ENCODE measurements around the gene NCL. TPM values are rescaled to one million over a fixed set of nuclear protein-coding genes. Genes with fewer than 3 reads are reported as not detected.

NCL gene
- total RNA-seq, 1 experiment from 2014 or later: 1,077 TPM

DNA sequence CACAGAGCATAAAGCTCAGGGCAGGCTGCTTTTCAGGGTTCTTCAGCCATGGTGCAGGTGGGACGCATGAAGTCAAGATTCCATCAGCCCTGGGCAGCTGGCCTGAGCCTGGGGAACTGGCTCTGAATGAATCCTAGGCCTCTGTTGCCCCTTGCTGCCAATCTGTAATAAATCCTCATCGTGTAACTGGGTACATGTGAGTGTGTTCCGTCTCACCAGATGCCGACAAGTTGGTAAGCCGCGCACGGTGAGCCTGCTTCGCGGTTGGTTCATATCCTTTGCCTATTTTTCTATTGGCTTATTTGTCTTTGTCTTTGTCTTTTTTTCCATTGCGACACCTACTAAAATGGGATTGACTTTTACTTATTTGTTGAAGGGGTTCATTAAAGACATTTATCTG is 41.1 kb downstream of the NCL start:
- POLR2A ChIA-PET: no interaction called here
- H3K9ac ChIP-seq (ENCODE audit: low read length): no peak overlapping the region
- RAD21 ChIA-PET (ENCODE audit: low non-redundant PET in 1 of 2, low total read pairs in 2 of 2, uncharacterized antibody in 2 of 2, unreplicated experiment in 2 of 2): no interaction called here
- no peaks in the 10 kb centered on the region for H3K9me2 ChIP-seq (ENCODE audit: insufficient read depth)
- no peak overlapping the region for H3K4me3 ChIP-seq (replicated peaks in 1 of 2; ENCODE audit: low read depth in 1 of 2, low read length in 2 of 2)
- H2AFZ ChIP-seq (ENCODE audit: low read depth, low read length, poor library complexity, severe bottlenecking): no peak overlapping the region
- DNase-seq (ENCODE audit: low read depth, low spot score) (no peak), ATAC-seq (no peak)
- CTCF ChIA-PET: no interaction called here
- H3K36me3 ChIP-seq (ENCODE audit: control insufficient read depth in 1 of 2, insufficient read depth in 2 of 2, low read length in 2 of 2): no peaks in the 10 kb centered on the region
- TF ChIP-seq, protein P1, sequence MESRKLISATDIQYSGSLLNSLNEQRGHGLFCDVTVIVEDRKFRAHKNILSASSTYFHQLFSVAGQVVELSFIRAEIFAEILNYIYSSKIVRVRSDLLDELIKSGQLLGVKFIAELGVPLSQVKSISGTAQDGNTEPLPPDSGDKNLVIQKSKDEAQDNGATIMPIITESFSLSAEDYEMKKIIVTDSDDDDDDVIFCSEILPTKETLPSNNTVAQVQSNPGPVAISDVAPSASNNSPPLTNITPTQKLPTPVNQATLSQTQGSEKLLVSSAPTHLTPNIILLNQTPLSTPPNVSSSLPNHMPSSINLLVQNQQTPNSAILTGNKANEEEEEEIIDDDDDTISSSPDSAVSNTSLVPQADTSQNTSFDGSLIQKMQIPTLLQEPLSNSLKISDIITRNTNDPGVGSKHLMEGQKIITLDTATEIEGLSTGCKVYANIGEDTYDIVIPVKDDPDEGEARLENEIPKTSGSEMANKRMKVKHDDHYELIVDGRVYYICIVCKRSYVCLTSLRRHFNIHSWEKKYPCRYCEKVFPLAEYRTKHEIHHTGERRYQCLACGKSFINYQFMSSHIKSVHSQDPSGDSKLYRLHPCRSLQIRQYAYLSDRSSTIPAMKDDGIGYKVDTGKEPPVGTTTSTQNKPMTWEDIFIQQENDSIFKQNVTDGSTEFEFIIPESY (IDR thresholded peaks at IDR 0.05; ENCODE audit: extremely low read depth, insufficient replicate concordance, low read length): no peak
- no peak for TF ChIP-seq JUND (IDR thresholded peaks at IDR 0.05)
- TF ChIP-seq EZH2phosphoT487 (IDR thresholded peaks at IDR 0.05; ENCODE audit: borderline replicate concordance): no peak
- TF ChIP-seq EGR1 (IDR thresholded peaks at IDR 0.05; ENCODE audit: low read depth): no peak
- TF ChIP-seq YY1 (IDR thresholded peaks at IDR 0.05; ENCODE audit: extremely low read depth, insufficient replicate concordance, low read depth, low read length): no peak
- TF ChIP-seq, protein P2, sequence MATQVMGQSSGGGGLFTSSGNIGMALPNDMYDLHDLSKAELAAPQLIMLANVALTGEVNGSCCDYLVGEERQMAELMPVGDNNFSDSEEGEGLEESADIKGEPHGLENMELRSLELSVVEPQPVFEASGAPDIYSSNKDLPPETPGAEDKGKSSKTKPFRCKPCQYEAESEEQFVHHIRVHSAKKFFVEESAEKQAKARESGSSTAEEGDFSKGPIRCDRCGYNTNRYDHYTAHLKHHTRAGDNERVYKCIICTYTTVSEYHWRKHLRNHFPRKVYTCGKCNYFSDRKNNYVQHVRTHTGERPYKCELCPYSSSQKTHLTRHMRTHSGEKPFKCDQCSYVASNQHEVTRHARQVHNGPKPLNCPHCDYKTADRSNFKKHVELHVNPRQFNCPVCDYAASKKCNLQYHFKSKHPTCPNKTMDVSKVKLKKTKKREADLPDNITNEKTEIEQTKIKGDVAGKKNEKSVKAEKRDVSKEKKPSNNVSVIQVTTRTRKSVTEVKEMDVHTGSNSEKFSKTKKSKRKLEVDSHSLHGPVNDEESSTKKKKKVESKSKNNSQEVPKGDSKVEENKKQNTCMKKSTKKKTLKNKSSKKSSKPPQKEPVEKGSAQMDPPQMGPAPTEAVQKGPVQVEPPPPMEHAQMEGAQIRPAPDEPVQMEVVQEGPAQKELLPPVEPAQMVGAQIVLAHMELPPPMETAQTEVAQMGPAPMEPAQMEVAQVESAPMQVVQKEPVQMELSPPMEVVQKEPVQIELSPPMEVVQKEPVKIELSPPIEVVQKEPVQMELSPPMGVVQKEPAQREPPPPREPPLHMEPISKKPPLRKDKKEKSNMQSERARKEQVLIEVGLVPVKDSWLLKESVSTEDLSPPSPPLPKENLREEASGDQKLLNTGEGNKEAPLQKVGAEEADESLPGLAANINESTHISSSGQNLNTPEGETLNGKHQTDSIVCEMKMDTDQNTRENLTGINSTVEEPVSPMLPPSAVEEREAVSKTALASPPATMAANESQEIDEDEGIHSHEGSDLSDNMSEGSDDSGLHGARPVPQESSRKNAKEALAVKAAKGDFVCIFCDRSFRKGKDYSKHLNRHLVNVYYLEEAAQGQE (IDR thresholded peaks at IDR 0.05; ENCODE audit: low read depth): no peak
- no peak for TF ChIP-seq EZH2 (IDR thresholded peaks at IDR 0.05)
- TF ChIP-seq, protein P3, sequence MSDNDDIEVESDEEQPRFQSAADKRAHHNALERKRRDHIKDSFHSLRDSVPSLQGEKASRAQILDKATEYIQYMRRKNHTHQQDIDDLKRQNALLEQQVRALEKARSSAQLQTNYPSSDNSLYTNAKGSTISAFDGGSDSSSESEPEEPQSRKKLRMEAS (IDR thresholded peaks at IDR 0.05): no peak
- TF ChIP-seq ZNF274 (IDR thresholded peaks at IDR 0.05; ENCODE audit: low read depth, low read length): no peak
- TF ChIP-seq, protein P4, sequence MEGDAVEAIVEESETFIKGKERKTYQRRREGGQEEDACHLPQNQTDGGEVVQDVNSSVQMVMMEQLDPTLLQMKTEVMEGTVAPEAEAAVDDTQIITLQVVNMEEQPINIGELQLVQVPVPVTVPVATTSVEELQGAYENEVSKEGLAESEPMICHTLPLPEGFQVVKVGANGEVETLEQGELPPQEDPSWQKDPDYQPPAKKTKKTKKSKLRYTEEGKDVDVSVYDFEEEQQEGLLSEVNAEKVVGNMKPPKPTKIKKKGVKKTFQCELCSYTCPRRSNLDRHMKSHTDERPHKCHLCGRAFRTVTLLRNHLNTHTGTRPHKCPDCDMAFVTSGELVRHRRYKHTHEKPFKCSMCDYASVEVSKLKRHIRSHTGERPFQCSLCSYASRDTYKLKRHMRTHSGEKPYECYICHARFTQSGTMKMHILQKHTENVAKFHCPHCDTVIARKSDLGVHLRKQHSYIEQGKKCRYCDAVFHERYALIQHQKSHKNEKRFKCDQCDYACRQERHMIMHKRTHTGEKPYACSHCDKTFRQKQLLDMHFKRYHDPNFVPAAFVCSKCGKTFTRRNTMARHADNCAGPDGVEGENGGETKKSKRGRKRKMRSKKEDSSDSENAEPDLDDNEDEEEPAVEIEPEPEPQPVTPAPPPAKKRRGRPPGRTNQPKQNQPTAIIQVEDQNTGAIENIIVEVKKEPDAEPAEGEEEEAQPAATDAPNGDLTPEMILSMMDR (IDR thresholded peaks at IDR 0.05 in 2 of 3, conservative IDR thresholded peaks at IDR 0.05 in 1 of 3; ENCODE audit: borderline replicate concordance in 1 of 3, insufficient read depth in 1 of 3, low read depth in 2 of 3, low read length in 2 of 3): no peak
- no peak for TF ChIP-seq ZFX (IDR thresholded peaks at IDR 0.05)
- no peaks in the 10 kb centered on the region for H3K79me2 ChIP-seq (ENCODE audit: insufficient read depth, low read length)
- H3K9me3 ChIP-seq (ENCODE audit: control insufficient read depth in 1 of 2, insufficient read depth in 1 of 2, low read depth in 1 of 2, low read length in 2 of 2): no peaks in the 10 kb centered on the region
- H3K27ac ChIP-seq (ENCODE audit: low read depth, low read length): no peak overlapping the region
- no TSS peak for BruUV-seq (replicated peaks)
- intact Hi-C loops (cut with micrococcal nuclease): no loop called here
- peaks cover 0 to 5% of the 10 kb centered on the region in 2 experiments; a peak in 1 of 4 replicates for H3K4me1 ChIP-seq (ENCODE audit: control insufficient read depth in 1 of 2, insufficient read depth in 2 of 2, low read length in 2 of 2)
- H3K4me2 ChIP-seq (ENCODE audit: low read length): no peak overlapping the region
- H3K27me3 ChIP-seq (ENCODE audit: insufficient read depth, low read length): no peaks in the 10 kb centered on the region
- no peaks in the 10 kb centered on the region for H4K20me1 ChIP-seq (ENCODE audit: insufficient read depth)

Measured in HCT116 (cell line).